Gastroesophageal sphincter (tissue), 4 donors: Measurements from ENCODE around the gene KCNIP3. TPM values are rescaled to one million over a fixed set of nuclear protein-coding genes. Genes with fewer than 3 reads are reported as not detected.
"Not testable (repeated sequence)": the region's sequence is repeated elsewhere in the genome, so short reads cannot be mapped to it uniquely, and the experiment has no call there.

Experiments used
- ATAC-seq: fragments of 150-250 bp; one replicate; pipeline ENCODE4 v1.9.1; 2016; ENCODE audit warnings: mild to moderate bottlenecking, moderate library complexity
- H3K27ac ChIP-seq, 4 donors: fragments of 200-600 bp; sonication (generic) in 3 of 4; 1 replicate in 3 of 4; 2 replicates in 1 of 4; pipeline ENCODE4 v1.5.1; 2016 to 2019
- H3K27me3 ChIP-seq: fragments of 200-600 bp; sonication (generic); one replicate; pipeline ENCODE4 v1.5.1; 2019
- H3K36me3 ChIP-seq, 2 donors: fragments of 200-600 bp; sonication (generic); one replicate each; pipeline ENCODE4 v1.5.1; 2019; ENCODE audit warnings: control low read depth in 1 of 2
- H3K4me1 ChIP-seq, 3 donors: fragments of 200-600 bp; sonication (generic); 1 replicate in 2 of 3; 2 replicates in 1 of 3; pipeline ENCODE4 v1.5.1; 2016 to 2019; ENCODE audit warnings: control low read depth in 2 of 3
- H3K4me3 ChIP-seq, 2 donors: fragments of 200-600 bp; sonication (generic); one replicate each; pipeline ENCODE4 v1.5.1; 2019; ENCODE audit warnings: mild to moderate bottlenecking in 1 of 2, moderate library complexity in 1 of 2
- H3K9me3 ChIP-seq, 3 donors: fragments of 200-600 bp; sonication (generic); one replicate each; pipeline ENCODE4 v1.5.1; 2017 to 2019; ENCODE audit warnings: control low read depth in 2 of 3
- CTCF ChIP-seq, 4 experiments: fragments of 200-600 bp in 2 of 4; fragments of 450-650 bp in 2 of 4; sonication (generic) in 1 of 4; IDR thresholded peaks; one replicate each; pipeline ENCODE4 v1.5.1; 2017 to 2019; ENCODE audit warnings: antibody characterized with exemption in 4 of 4, mild to moderate bottlenecking in 2 of 4, moderate library complexity in 2 of 4
- EP300 ChIP-seq: sonication (generic); formaldehyde crosslinking; IDR thresholded peaks from one replicate; pipeline ENCODE4 v1.6.1; 2017; ENCODE audit warnings: antibody characterized with exemption, mild to moderate bottlenecking
- POLR2A ChIP-seq, 2 donors: fragments of 450-650 bp; IDR thresholded peaks; one replicate each; pipeline ENCODE4 v1.6.1; 2017; ENCODE audit warnings: antibody characterized with exemption in 2 of 2, mild to moderate bottlenecking in 2 of 2, moderate library complexity in 1 of 2
- POLR2AphosphoS5 ChIP-seq: sonication (generic); formaldehyde crosslinking; IDR thresholded peaks from one replicate; pipeline ENCODE4 v1.6.1; 2017; ENCODE audit warnings: antibody characterized with exemption
- WGBS, 2 donors: methylation state at CpG; one replicate each; pipeline ENCODE4 v1.1.5; 2018; ENCODE audit warnings: low coverage in 1 of 2; 5-methylcytosine and 5-hydroxymethylcytosine counted together
- total RNA-seq, 4 donors: library from RNA; depleted of rRNA; stranded (reverse); fragments of >200 nt; gene quantifications; one replicate each; pipeline ENCODE4 v1.1.0, GENCODE V29; 2016

Gene KCNIP3
- total RNA-seq, 4 donors from 2014 or later, result 14.4 to 41.4 (median 20.0) TPM

- no peak for ATAC-seq
- 74 to 87% methylated on average over 5 to 17 of the region's 21 CpGs for WGBS, 2 donors
Measured at GRCh38 chr2:95375532-95376150, 78.5 kb downstream of the KCNIP3 start.

GRCh38 chr2:95376311-95377215, 79.4 kb downstream of the KCNIP3 start:
- ATAC-seq, result no peak
- Histone ChIP-seq H3K4me1 (no peaks in the 10 kb centered on the region), H3K27ac (no peak overlapping the region), H3K36me3 (peaks cover 0 to 58% of the 10 kb centered on the region in 2 donors), H3K27me3 (no peaks in the 10 kb centered on the region), H3K4me3 (no peak overlapping the region), H3K9me3 (no peaks in the 10 kb centered on the region)
- 81 to 90% methylated on average over 6 of the region's 22 CpGs for WGBS, 2 donors
- no peak for TF ChIP-seq POLR2AphosphoS5
- no peak for TF ChIP-seq POLR2A (IDR thresholded peaks at IDR 0.05)
- no peak for TF ChIP-seq CTCF (IDR thresholded peaks at IDR 0.05)
- no peak for TF ChIP-seq EP300

More at GRCh38 chr2:95375532-95376150, 78.5 kb downstream of the KCNIP3 start:
- Histone ChIP-seq H3K4me1 (no peaks in the 10 kb centered on the region), H3K4me3 (no peak overlapping the region), H3K27ac (no peak overlapping the region), H3K36me3 (peaks cover 0 to 49% of the 10 kb centered on the region in 2 donors), H3K27me3 (no peaks in the 10 kb centered on the region), H3K9me3 (no peaks in the 10 kb centered on the region)
- no peak for TF ChIP-seq POLR2A (IDR thresholded peaks at IDR 0.05)
- no peak for TF ChIP-seq CTCF (IDR thresholded peaks at IDR 0.05)
- no peak for TF ChIP-seq EP300
- TF ChIP-seq POLR2AphosphoS5, result no peak

- 75 to 100% methylated on average over 1 to 3 of the region's 17 CpGs for WGBS, 2 donors
- no peaks in the 10 kb centered on the region for H3K9me3 ChIP-seq
- ATAC-seq, result no peak
- H3K36me3 ChIP-seq, result peaks cover 0 to 67% of the 10 kb centered on the region in 2 donors
- no peak overlapping the region for H3K4me3 ChIP-seq
- no peak overlapping the region for H3K27ac ChIP-seq
- no peaks in the 10 kb centered on the region for H3K27me3 ChIP-seq
- no peaks in the 10 kb centered on the region for H3K4me1 ChIP-seq
- TF ChIP-seq POLR2AphosphoS5, result no peak
Measured at GRCh38 chr2:95377216-95378123, 80.3 kb downstream of the KCNIP3 start.

GRCh38 chr2:95378281-95378680, 81.1 kb downstream of the KCNIP3 start:
- not testable (repeated sequence) for H3K4me1 ChIP-seq, ATAC-seq, H3K27ac ChIP-seq, H3K27me3 ChIP-seq, H3K4me3 ChIP-seq, H3K9me3 ChIP-seq
- WGBS, 2 donors, result 88% methylated on average over 2 of the region's 7 CpGs; no CpG with 5 or more reads in 1 of the 2 donors
- H3K36me3 ChIP-seq, result peaks cover 0 to 67% of the 10 kb centered on the region in 2 donors

GRCh38 chr2:95379371-95379831, 82.3 kb downstream of the KCNIP3 start:
- Histone ChIP-seq H3K4me1 (peaks cover 0 to 3% (median 2%) of the 10 kb centered on the region in 3 donors), H3K27me3 (no peaks in the 10 kb centered on the region), H3K4me3 (no peak overlapping the region), H3K27ac (no peak overlapping the region), H3K9me3 (no peaks in the 10 kb centered on the region), H3K36me3 (peaks cover 0 to 67% of the 10 kb centered on the region in 2 donors)
- no peak for TF ChIP-seq POLR2AphosphoS5
- no peak for TF ChIP-seq EP300
- TF ChIP-seq POLR2A (IDR thresholded peaks at IDR 0.05), result no peak
- no peak for TF ChIP-seq CTCF (IDR thresholded peaks at IDR 0.05)
- 60 to 71% methylated on average over 4 to 5 of the region's 8 CpGs for WGBS, 2 donors
- no peak for ATAC-seq
